Measurements from ENCODE around the gene KCTD3. TPM values are rescaled to one million over a fixed set of nuclear protein-coding genes. Genes with fewer than 3 reads are reported as not detected.

KCTD3 gene
- total RNA-seq, 1 experiment from 2014 or later = 50.7 TPM

- BruUV-seq (replicated peaks) = no TSS peak
- no peak overlapping the region for H3K27ac Mint-ChIP-seq (ENCODE audit: unreplicated experiment)
- no peaks in the 10 kb centered on the region for H3K36me3 Mint-ChIP-seq (ENCODE audit: insufficient read depth, unreplicated experiment)
- Histone ChIP-seq H3K4me1 (no peaks in the 10 kb centered on the region), H3K36me3 (ENCODE audit: control insufficient read depth, insufficient read depth, low read length) (no peaks in the 10 kb centered on the region), H3K4me3 (ENCODE audit: low read depth, low read length) (no peak overlapping the region), H3K9me3 (peaks cover 5% of the 10 kb centered on the region; the same call in 1 of the 2 replicates), H3K27me3 (replicated peaks; ENCODE audit: control insufficient read depth, insufficient read depth, low read length) (no peaks in the 10 kb centered on the region)
- ChIA-PET CTCF (no interaction called here), POLR2A (no interaction called here)
- intact Hi-C loops (cut with micrococcal nuclease; ENCODE audit: unreplicated experiment) = loop anchor here (10.0 kb wide), 2 partner anchors 455 to 575 kb away; no protein-coding TSS in a partner anchor
- no peak for DNase-seq
- H3K9me3 Mint-ChIP-seq (ENCODE audit: unreplicated experiment) = no peaks in the 10 kb centered on the region
- H3K4me1 Mint-ChIP-seq (ENCODE audit: low read depth, unreplicated experiment) = no peaks in the 10 kb centered on the region
- H3K27me3 Mint-ChIP-seq (ENCODE audit: insufficient read depth, unreplicated experiment) = no peaks in the 10 kb centered on the region
- H3K4me3 Mint-ChIP-seq (ENCODE audit: unreplicated experiment) = no peak overlapping the region
- TF ChIP-seq CTCF (IDR thresholded peaks at IDR 0.05; ENCODE audit: insufficient read depth in 1 of 2, low read depth in 1 of 2, low read length in 1 of 2, severe bottlenecking in 1 of 2, unreplicated experiment in 1 of 2) = no peak
Measured at GRCh38 chr1:215529571-215529970, 37.5 kb upstream of the KCTD3 start.

GRCh38 chr1:215530401-215530984 is 36.6 kb upstream of the KCTD3 start:
- ChIA-PET CTCF (no interaction called here), POLR2A (no interaction called here)
- intact Hi-C loops (cut with micrococcal nuclease; ENCODE audit: unreplicated experiment) = no loop called here
- Mint-ChIP-seq H3K36me3 (ENCODE audit: insufficient read depth, unreplicated experiment) (no peaks in the 10 kb centered on the region), H3K4me1 (ENCODE audit: low read depth, unreplicated experiment) (no peaks in the 10 kb centered on the region), H3K9me3 (ENCODE audit: unreplicated experiment) (no peaks in the 10 kb centered on the region), H3K27me3 (ENCODE audit: insufficient read depth, unreplicated experiment) (no peaks in the 10 kb centered on the region), H3K4me3 (ENCODE audit: unreplicated experiment) (no peak overlapping the region), H3K27ac (ENCODE audit: unreplicated experiment) (no peak overlapping the region)
- Histone ChIP-seq H3K27me3 (replicated peaks; ENCODE audit: control insufficient read depth, insufficient read depth, low read length) (no peaks in the 10 kb centered on the region), H3K36me3 (ENCODE audit: control insufficient read depth, insufficient read depth, low read length) (no peaks in the 10 kb centered on the region), H3K4me1 (no peaks in the 10 kb centered on the region), H3K9me3 (peaks cover 5% of the 10 kb centered on the region; the same call in 1 of the 2 replicates), H3K4me3 (ENCODE audit: low read depth, low read length) (no peak overlapping the region)
- TF ChIP-seq CTCF (IDR thresholded peaks at IDR 0.05; ENCODE audit: insufficient read depth in 1 of 2, low read depth in 1 of 2, low read length in 1 of 2, severe bottlenecking in 1 of 2, unreplicated experiment in 1 of 2) = no peak
- DNase-seq = no peak
- BruUV-seq (replicated peaks) = no TSS peak

- no peak for DNase-seq
- intact Hi-C loops (cut with micrococcal nuclease; ENCODE audit: unreplicated experiment) = loop anchor here (5.0 kb wide), 1 partner anchor 707 kb away; no protein-coding TSS in a partner anchor
- no peak overlapping the region for H3K4me3 ChIP-seq (ENCODE audit: low read depth, low read length)
- BruUV-seq (replicated peaks) = no TSS peak
- ChIA-PET CTCF (no interaction called here), POLR2A (no interaction called here)
- Mint-ChIP-seq H3K36me3 (ENCODE audit: insufficient read depth, unreplicated experiment) (no peaks in the 10 kb centered on the region), H3K4me1 (ENCODE audit: low read depth, unreplicated experiment) (no peaks in the 10 kb centered on the region), H3K9me3 (ENCODE audit: unreplicated experiment) (no peaks in the 10 kb centered on the region), H3K27ac (ENCODE audit: unreplicated experiment) (no peak overlapping the region), H3K27me3 (ENCODE audit: insufficient read depth, unreplicated experiment) (no peaks in the 10 kb centered on the region), H3K4me3 (ENCODE audit: unreplicated experiment) (no peak overlapping the region)
- H3K27me3 ChIP-seq (replicated peaks; ENCODE audit: control insufficient read depth, insufficient read depth, low read length) = no peaks in the 10 kb centered on the region
- H3K9me3 ChIP-seq = peaks cover 2% of the 10 kb centered on the region; the same call in 1 of the 2 replicates
- no peaks in the 10 kb centered on the region for H3K4me1 ChIP-seq
- no peak for TF ChIP-seq CTCF (IDR thresholded peaks at IDR 0.05; ENCODE audit: insufficient read depth in 1 of 2, low read depth in 1 of 2, low read length in 1 of 2, severe bottlenecking in 1 of 2, unreplicated experiment in 1 of 2)
- H3K36me3 ChIP-seq (ENCODE audit: control insufficient read depth, insufficient read depth, low read length) = no peaks in the 10 kb centered on the region
Measured at GRCh38 chr1:215539803-215540570, 27.1 kb upstream of the KCTD3 start.
